ENCODE data around the gene SPDYE4.

SPDYE4 gene

DNA sequence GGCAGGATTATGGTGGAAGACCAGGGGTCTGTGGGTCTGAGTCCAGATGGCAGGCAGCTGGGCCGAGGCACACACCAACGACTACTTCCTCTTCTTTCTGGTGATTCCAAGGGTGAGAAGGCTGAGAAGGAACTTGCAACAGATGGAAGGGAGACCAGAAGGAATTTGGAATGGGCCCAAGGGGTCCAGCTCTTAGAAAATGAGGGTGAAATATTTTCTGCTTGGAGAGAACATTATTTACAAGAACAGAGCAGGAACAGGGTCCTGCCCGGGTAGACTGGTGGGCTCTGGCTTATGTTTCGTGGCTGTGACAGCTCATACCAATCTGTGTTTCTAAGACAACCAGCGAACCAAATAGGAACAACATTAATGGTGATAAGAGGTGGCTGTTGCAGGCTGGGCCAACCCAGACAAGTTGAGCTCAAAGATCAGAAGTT lies 50.3 kb downstream of the SPDYE4 start:
- no peak for DNase-seq

DNA sequence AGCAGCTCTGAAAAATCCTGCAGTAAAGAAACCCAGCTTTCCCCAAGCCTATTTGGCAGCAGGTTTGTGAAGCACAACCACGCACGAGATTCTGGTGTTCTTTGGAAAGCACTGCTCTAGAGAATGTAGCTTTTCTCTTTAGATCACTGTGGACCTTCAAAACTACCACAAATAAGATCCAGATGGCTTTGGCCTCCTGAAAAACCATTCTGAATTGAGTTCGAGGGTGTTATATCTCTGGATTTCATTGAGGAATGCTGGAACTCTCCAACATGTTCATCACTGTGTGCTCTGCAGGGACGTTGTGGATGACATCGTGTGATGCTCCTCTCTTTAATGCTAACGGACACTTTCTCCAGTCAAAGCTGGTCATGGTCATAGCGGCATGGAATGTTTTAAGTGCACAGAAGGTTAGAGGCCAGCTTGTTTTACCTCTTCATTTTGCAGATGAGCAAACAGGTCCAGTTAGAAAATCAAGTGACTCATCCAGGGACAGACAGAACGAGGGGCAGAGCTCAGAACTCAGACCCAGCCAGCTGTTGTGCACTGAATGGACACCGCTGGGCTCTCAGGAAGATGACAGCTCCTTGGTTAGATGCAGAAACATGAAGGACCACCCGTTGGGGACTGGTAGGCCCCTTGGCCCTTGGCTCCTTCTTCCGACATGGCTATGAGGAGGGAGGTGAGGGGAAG lies 50.9 kb downstream of the SPDYE4 start:
- DNase-seq: no peak

DNA sequence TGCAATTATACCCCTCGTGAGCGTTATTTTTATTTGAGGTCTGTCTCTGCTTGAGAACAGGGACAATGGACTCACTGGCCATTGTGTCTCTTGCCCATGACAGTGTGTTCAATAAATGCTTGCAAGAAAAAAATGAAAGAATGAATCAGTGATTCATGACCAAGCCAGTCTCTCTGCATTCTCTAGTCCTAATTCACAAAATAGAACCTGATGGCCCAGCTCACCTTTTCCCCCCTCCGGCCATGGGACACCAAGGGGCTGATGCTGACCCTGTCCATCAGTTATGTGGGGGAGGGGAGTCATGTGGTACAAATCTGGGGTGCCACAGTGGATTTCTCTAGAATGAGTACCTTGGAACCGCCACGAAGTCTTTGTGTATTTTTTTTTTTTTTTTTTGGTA lies 51.9 kb downstream of the SPDYE4 start:
- no peak for DNase-seq

DNA sequence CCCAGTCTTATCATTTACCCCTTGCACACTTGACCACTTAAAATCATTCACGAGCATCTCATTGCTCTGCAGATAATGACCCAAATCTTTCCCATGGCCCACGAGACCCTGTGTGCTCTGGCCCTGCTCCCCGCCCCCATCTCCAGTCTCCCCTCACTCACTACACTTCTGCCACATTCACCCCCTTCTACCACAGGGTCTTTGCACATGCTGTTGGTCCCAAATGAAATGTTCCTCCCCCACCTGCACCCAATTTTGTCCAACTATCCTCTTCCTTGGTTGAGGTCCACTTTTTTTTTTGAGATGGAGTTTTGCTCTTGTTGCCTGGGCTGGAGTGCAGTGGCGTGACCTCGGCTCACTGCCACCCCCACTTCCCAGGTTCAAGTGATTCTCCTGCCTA lies 52.9 kb downstream of the SPDYE4 start:
- DNase-seq: no peak

DNA sequence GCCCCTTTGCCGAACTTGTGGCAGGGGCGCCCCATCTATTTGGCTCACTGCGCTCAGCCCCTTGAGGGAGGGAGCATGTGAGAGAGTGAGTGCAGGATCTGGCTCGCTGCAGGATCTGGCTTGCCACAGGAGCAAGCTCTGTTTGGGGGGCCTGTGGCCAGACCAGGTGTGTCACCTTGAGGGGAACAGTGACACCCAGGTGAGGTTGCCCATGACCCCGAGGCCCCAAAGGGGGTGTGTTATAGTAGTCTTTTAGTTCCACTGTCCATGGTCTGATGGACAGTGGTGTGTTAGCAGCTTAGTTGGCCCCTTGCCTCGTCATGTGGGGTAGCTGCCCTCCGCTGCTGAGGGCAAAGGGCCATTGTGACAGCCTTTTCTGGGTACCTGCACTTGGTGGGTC lies 55.3 kb downstream of the SPDYE4 start:
- no peak for DNase-seq

DNA sequence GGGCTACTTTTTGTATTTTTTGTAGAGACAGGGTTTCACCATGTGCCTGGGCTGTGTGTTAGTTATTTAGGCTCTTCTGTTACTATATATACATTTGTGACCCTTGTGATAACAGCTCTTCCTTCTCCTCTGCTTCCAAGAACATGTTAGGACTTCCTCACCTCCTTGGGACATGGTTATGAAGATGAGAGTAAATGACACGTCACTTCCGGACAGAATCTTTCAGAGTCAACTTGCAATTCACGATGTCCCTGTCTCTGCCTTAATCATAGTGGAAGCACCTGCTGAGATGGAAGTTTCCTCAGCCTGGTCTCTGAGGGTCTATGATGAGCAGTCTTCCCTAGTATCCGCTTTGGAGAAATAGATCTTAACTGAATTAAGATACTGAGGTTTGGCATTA lies 56.6 kb downstream of the SPDYE4 start:
- no peak for DNase-seq

DNA sequence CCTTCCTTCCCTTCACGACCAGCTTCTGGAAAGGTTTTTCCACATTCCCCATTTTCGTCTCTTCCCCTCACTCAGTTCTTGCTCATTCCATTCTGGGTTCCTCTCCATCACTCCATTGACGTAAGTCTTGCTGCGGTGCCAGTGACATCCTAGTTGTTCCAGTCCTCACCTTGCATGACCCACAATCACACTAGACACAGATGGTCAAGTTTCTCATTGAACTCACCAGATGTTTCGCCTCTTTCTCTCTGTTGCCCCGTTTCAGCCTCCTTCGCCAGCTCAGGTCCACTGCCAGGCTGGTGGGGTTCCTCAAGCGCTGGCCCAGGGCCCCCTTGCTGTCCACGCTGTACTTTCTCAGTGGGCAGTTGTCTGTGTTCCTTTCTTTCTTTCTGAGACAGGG lies 57.1 kb downstream of the SPDYE4 start:
- DNase-seq: no peak

Measured in NCI-H2029 treated with DMSO at 0.1 percent for 48 hours (cell line).